ENCODE data around the gene MATN1. TPM values are rescaled to one million over a fixed set of nuclear protein-coding genes. Genes with fewer than 3 reads are reported as not detected.

MATN1 gene
- total and polyA plus RNA-seq, 2 of the 4 experiments (the other 2 are of a cell fraction), result 0.27 TPM; not detected in 1

DNA sequence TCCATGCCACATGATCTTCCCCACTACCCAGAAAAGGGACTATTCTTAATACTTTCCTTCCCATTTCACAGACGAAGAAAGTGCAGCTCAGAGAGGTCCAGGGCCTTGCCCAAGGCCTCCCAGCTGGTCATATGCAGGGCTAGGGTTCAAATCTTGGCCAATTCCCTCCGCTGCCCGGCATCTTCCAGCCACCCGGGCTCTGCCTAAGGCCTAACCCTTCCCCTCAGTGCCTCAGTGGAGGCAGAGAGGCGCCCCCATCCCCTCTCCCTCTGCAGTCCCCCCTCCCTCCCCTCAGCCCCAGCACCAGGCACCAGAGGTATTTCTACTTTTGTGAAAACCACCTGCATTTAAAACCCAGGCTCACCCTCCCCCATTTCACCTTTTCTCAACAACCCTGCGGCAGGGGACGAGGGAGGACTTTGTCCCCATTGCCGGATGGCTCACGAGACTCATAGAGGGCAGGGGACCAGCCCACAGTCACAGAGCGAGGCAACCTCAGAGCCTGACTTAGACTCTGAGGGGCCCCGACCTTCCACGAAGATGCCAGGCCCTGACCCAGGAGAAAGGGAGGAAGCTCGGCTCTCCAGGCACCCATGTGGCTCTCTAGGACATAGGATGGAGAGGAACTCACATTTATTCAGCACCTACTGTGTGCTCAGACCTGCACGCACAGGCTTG, 21.9 kb upstream of the MATN1 start:
- in situ Hi-C loops (cut with MboI; ENCODE audit: low sequenced_read_pairs), result no loop called here
- CTCF ChIA-PET, result interaction anchor here (0.6 kb wide), 1 partner anchor 206 kb away, joined by 3 read pairs; no protein-coding TSS in a partner anchor
- no peak overlapping the region for H3K18ac ChIP-seq (ENCODE audit: low read depth, low read length)
- no TSS peak for BruUV-seq (replicated peaks)
- H4K8ac ChIP-seq (ENCODE audit: low read depth in 2 of 2, low read length in 2 of 2), result no peak overlapping the region
- H3K56ac ChIP-seq (ENCODE audit: extremely low read depth, insufficient read depth, low read length), result no peak overlapping the region
- H3K9me3 ChIP-seq (ENCODE audit: control insufficient read depth, insufficient read depth, low read length), result no peaks in the 10 kb centered on the region
- H3K4me2 ChIP-seq (ENCODE audit: low read depth, low read length), result no peak overlapping the region
- intact Hi-C loops (cut with micrococcal nuclease), result no loop called here
- no peak overlapping the region for H3K27ac ChIP-seq (ENCODE audit: insufficient read depth, low read length)
- no peak overlapping the region for H3K14ac ChIP-seq (replicated peaks; ENCODE audit: low read depth, low read length)
- H2BK15ac ChIP-seq (ENCODE audit: low read depth, low read length), result no peak overlapping the region
- no peaks in the 10 kb centered on the region for H3K36me3 ChIP-seq (ENCODE audit: control insufficient read depth, insufficient read depth, low read length)
- no peak overlapping the region for H2BK5ac ChIP-seq (ENCODE audit: low read depth, low read length, poor library complexity, severe bottlenecking)
- ATAC-seq (ENCODE audit: low read depth) (no peak), DNase-seq (no peak)
- H2BK20ac ChIP-seq (ENCODE audit: low read depth, low read length), result no peak overlapping the region
- H3K79me1 ChIP-seq (ENCODE audit: low read depth in 1 of 2, low read length in 2 of 2), result no peaks in the 10 kb centered on the region
- no peak overlapping the region for H2AFZ ChIP-seq (replicated peaks; ENCODE audit: low read length, poor library complexity)
- dilution Hi-C loops (cut with HindIII; ENCODE audit: low sequenced_read_pairs, unreplicated experiment), result no loop called here
- H3K23ac ChIP-seq (ENCODE audit: low read depth, low read length), result no peak overlapping the region; the same call in 1 of the 2 replicates
- no peak overlapping the region for H2AK5ac ChIP-seq (ENCODE audit: low read depth, low read length)
- H4K5ac ChIP-seq (ENCODE audit: low read depth, low read length), result no peak overlapping the region
- no CpG with 5 or more reads among the region's 14 CpGs for WGBS, 2 experiments (ENCODE audit: extremely low coverage in 2 of 2, insufficient read length in 1 of 2)
- TF ChIP-seq POLR2A (IDR thresholded peaks at IDR 0.05; ENCODE audit: low read depth, low read length), result no peak
- TF ChIP-seq CHD1 (IDR thresholded peaks at IDR 0.05; ENCODE audit: low read depth, low read length), result no peak
- no peak for TF ChIP-seq RAD21 (IDR thresholded peaks at IDR 0.05; ENCODE audit: low read length)
- no peak for TF ChIP-seq BHLHE40 (IDR thresholded peaks at IDR 0.05; ENCODE audit: low read depth, low read length)
- TF ChIP-seq SMC3 (IDR thresholded peaks at IDR 0.05; ENCODE audit: low read depth, low read length), result no peak
- TF ChIP-seq RCOR1 (IDR thresholded peaks at IDR 0.05; ENCODE audit: insufficient replicate concordance, low read length), result no peak
- no peak for TF ChIP-seq FOS (IDR thresholded peaks at IDR 0.05; ENCODE audit: low read depth, low read length)
- TF ChIP-seq NFE2L2 (IDR thresholded peaks at IDR 0.05; ENCODE audit: low read depth, low read length), result no peak
- H4K20me1 ChIP-seq (ENCODE audit: insufficient read depth, low read length), result no peaks in the 10 kb centered on the region
- no peak overlapping the region for H3K4me3 ChIP-seq (ENCODE audit: insufficient read depth, low read depth, low read length)
- no peak overlapping the region for H3K4ac ChIP-seq (ENCODE audit: low read depth, low read length)
- H3K4me1 ChIP-seq (ENCODE audit: control insufficient read depth, insufficient read depth, low read length), result peaks cover 6% of the 10 kb centered on the region
- peaks cover 12% of the 10 kb centered on the region; the same call in 1 of the 2 replicates for H3K27me3 ChIP-seq (ENCODE audit: control insufficient read depth, insufficient read depth, low read length)
- POLR2A ChIA-PET (ENCODE audit: unreplicated experiment), result no interaction called here
- H3K9me1 ChIP-seq (ENCODE audit: insufficient read depth, low read length), result peaks cover 5% of the 10 kb centered on the region; the same call in 1 of the 2 replicates
- H3K9ac ChIP-seq (ENCODE audit: low read depth, low read length), result no peak overlapping the region
- H2AK9ac ChIP-seq (replicated peaks; ENCODE audit: low read depth, low read length, poor library complexity), result no peak overlapping the region
- no peak overlapping the region for H4K91ac ChIP-seq (ENCODE audit: insufficient read depth, low read depth, low read length)
- H2BK120ac ChIP-seq (ENCODE audit: low read depth, low read length), result no peak overlapping the region

Data from IMR-90 (cell line).